22Rv1 (cell line): ENCODE data around the gene SURF6.
"Not testable (repeated sequence)": the region's sequence is repeated elsewhere in the genome, so short reads cannot be mapped to it uniquely, and the experiment has no call there.

ENCODE experiments used
- H3K27ac ChIP-seq: fragments of 450-650 bp; 2 replicates; pipeline ENCODE4 v1.5.1; 2017
- CTCF ChIP-seq: fragments of 450-650 bp; IDR thresholded peaks from 2 replicates; pipeline ENCODE4 v1.5.1; 2017; ENCODE audit warnings: mild to moderate bottlenecking
- ZFX ChIP-seq: fragments of 450-650 bp; IDR thresholded peaks from 2 replicates; pipeline ENCODE4 v1.6.1; 2017; ENCODE audit warnings: antibody characterized with exemption, borderline replicate concordance

SURF6 gene

GRCh38 chr9:133379153-133380086, 43.4 kb upstream of the SURF6 start:
- H3K27ac ChIP-seq = no peak overlapping the region
- TF ChIP-seq CTCF (no peak), ZFX (no peak)

GRCh38 chr9:133378408-133378962, 42.5 kb upstream of the SURF6 start:
- H3K27ac ChIP-seq = no peak overlapping the region
- TF ChIP-seq CTCF = no peak
- no peak for TF ChIP-seq ZFX

- H3K27ac ChIP-seq = no peak overlapping the region
- TF ChIP-seq ZFX = no peak
- no peak for TF ChIP-seq CTCF
Observed at GRCh38 chr9:133377721-133378216, 41.8 kb upstream of the SURF6 start.

- H3K27ac ChIP-seq = not testable (repeated sequence)
Observed at GRCh38 chr9:133377280-133377679, 41.3 kb upstream of the SURF6 start.

GRCh38 chr9:133375724-133376654, 40.0 kb upstream of the SURF6 start, which contains the start of the genes STKLD1 and SURF4:
TSS of gene STKLD1 (plus strand) at chr9:133376366. CDS start at chr9:133376474, 108 bp downstream.
TSS of gene SURF4 (minus strand) at chr9:133376060. CDS start at chr9:133375969, 91 bp downstream.
- H3K27ac ChIP-seq = peak within 1 kb of the TSS; percentile 80
- TF ChIP-seq ZFX = no peak
- no peak for TF ChIP-seq CTCF

GRCh38 chr9:133375116-133375723, 39.2 kb upstream of the SURF6 start:
- H3K27ac ChIP-seq = peak overlapping the region; percentile 80
- TF ChIP-seq CTCF (no peak), ZFX (no peak)
